Non-pigmented ciliary epithelial cell (primary cell): ENCODE results near the gene FHOD3.
"Not testable (repeated sequence)": the region's sequence is repeated elsewhere in the genome, so short reads cannot be mapped to it uniquely, and the experiment has no call there.

ENCODE experiments used
- DNase-seq: peaks from one replicate; pipeline ENCODE4 v3.0.0-alpha.2; 2010; ENCODE audit warnings: low read depth

FHOD3 gene

GRCh38 chr18:36451454-36452251 lies 154.1 kb downstream of the FHOD3 start:
- DNase-seq, result no peak

GRCh38 chr18:36454245-36454644 lies 156.7 kb downstream of the FHOD3 start:
- no peak for DNase-seq

- DNase-seq, result no peak
Measured at GRCh38 chr18:36454848-36455458, 157.4 kb downstream of the FHOD3 start.

GRCh38 chr18:36455931-36456330 lies 158.4 kb downstream of the FHOD3 start:
- DNase-seq, result no peak

GRCh38 chr18:36456622-36457021 lies 159.1 kb downstream of the FHOD3 start:
- DNase-seq, result no peak

- DNase-seq, result no peak
Measured at GRCh38 chr18:36457683-36458082, 160.2 kb downstream of the FHOD3 start.

- no peak for DNase-seq
Measured at GRCh38 chr18:36458306-36458705, 160.8 kb downstream of the FHOD3 start.

- DNase-seq, result no peak
Measured at GRCh38 chr18:36459203-36459602, 161.7 kb downstream of the FHOD3 start.

GRCh38 chr18:36459786-36460185 lies 162.3 kb downstream of the FHOD3 start:
- DNase-seq, result no peak

GRCh38 chr18:36460324-36460850 lies 162.9 kb downstream of the FHOD3 start:
- no peak for DNase-seq

GRCh38 chr18:36460854-36461253 lies 163.3 kb downstream of the FHOD3 start:
- no peak for DNase-seq

GRCh38 chr18:36461551-36461987 lies 164.1 kb downstream of the FHOD3 start:
- no peak for DNase-seq

- DNase-seq, result not testable (repeated sequence)
Measured at GRCh38 chr18:36463516-36463915, 166.0 kb downstream of the FHOD3 start.

- DNase-seq, result no peak
Measured at GRCh38 chr18:36464126-36464651, 166.7 kb downstream of the FHOD3 start.

- no peak for DNase-seq
Measured at GRCh38 chr18:36465276-36465675, 167.8 kb downstream of the FHOD3 start.

GRCh38 chr18:36465970-36466369 lies 168.5 kb downstream of the FHOD3 start:
- no peak for DNase-seq

GRCh38 chr18:36467614-36468013 lies 170.1 kb downstream of the FHOD3 start:
- no peak for DNase-seq

GRCh38 chr18:36468161-36468560 lies 170.6 kb downstream of the FHOD3 start:
- no peak for DNase-seq

GRCh38 chr18:36469461-36469860 lies 171.9 kb downstream of the FHOD3 start:
- DNase-seq, result no peak

- DNase-seq, result no peak
Measured at GRCh38 chr18:36470896-36471295, 173.4 kb downstream of the FHOD3 start.

- DNase-seq, result no peak
Measured at GRCh38 chr18:36471393-36471792, 173.9 kb downstream of the FHOD3 start.

GRCh38 chr18:36476433-36476832 lies 178.9 kb downstream of the FHOD3 start:
- DNase-seq, result no peak

GRCh38 chr18:36477776-36478175 lies 180.3 kb downstream of the FHOD3 start:
- DNase-seq, result no peak
